HepG2 (cell line): ENCODE data around the gene DQX1. TPM values are rescaled to one million over a fixed set of nuclear protein-coding genes. Genes with fewer than 3 reads are reported as not detected.

Source experiments
- CENPBD1 ChIP-seq: sonication (generic); formaldehyde crosslinking; IDR thresholded peaks from 2 replicates; pipeline ENCODE4 v1.8.0; 2022; ENCODE audit warnings: missing genetic modification reagents, low read depth, mild to moderate bottlenecking, borderline replicate concordance
- DNMT1 ChIP-seq: sonication (generic); formaldehyde crosslinking; IDR thresholded peaks from 2 replicates; pipeline ENCODE4 v1.5.1; 2020; ENCODE audit warnings: mild to moderate bottlenecking, missing genetic modification reagents
- FOXC1 ChIP-seq: sonication (generic); formaldehyde crosslinking; IDR thresholded peaks from 2 replicates; pipeline ENCODE4 v1.8.0; 2022; ENCODE audit warnings: mild to moderate bottlenecking, missing genetic modification reagents, borderline replicate concordance
- GABPB1 ChIP-seq: IDR thresholded peaks from 2 replicates; pipeline ENCODE4 v1.6.1; 2016; ENCODE audit warnings: mild to moderate bottlenecking, missing genetic modification reagents, moderate library complexity, missing compliant biosample characterization
- GZF1 ChIP-seq: sonication (generic); formaldehyde crosslinking; IDR thresholded peaks from 2 replicates; pipeline ENCODE4 v1.5.1; 2020; ENCODE audit warnings: mild to moderate bottlenecking, missing genetic modification reagents
- HHEX ChIP-seq: IDR thresholded peaks from 2 replicates; pipeline ENCODE4 v1.6.1; 2016; ENCODE audit warnings: control low read depth
- KLF9 ChIP-seq: IDR thresholded peaks from 2 replicates; pipeline ENCODE4 v1.6.1; 2016; ENCODE audit warnings: low read depth
- NFIB ChIP-seq: sonication (generic); formaldehyde crosslinking; IDR thresholded peaks from 2 replicates; pipeline ENCODE4 v1.9.0; 2021; ENCODE audit warnings: missing genetic modification reagents, mild to moderate bottlenecking, borderline replicate concordance
- NFRKB ChIP-seq: fragments of 450-650 bp; IDR thresholded peaks from 2 replicates; pipeline ENCODE4 v1.6.1; 2017
- NKX3-1 ChIP-seq: sonication (generic); formaldehyde crosslinking; IDR thresholded peaks from 2 replicates; pipeline ENCODE4 v1.5.0; 2020; ENCODE audit warnings: missing genetic modification reagents
- SALL1 ChIP-seq: sonication (generic); formaldehyde crosslinking; IDR thresholded peaks from 2 replicates; pipeline ENCODE4 v1.8.0; 2022; ENCODE audit warnings: mild to moderate bottlenecking, missing genetic modification reagents
- WIZ ChIP-seq: sonication (generic); formaldehyde crosslinking; IDR thresholded peaks from 2 replicates; pipeline ENCODE4 v1.5.1; 2020; ENCODE audit warnings: mild to moderate bottlenecking, missing genetic modification reagents
- ZMAT3 ChIP-seq: sonication (generic); formaldehyde crosslinking; conservative IDR thresholded peaks from 2 replicates; pipeline ENCODE4 v1.7.0; 2021; ENCODE audit warnings: missing genetic modification reagents
- ZNF724P ChIP-seq: sonication (generic); formaldehyde crosslinking; IDR thresholded peaks from 2 replicates; pipeline ENCODE4 v1.8.0; 2022; ENCODE audit warnings: missing genetic modification reagents, borderline replicate concordance
- ZNF816 ChIP-seq: sonication (generic); formaldehyde crosslinking; IDR thresholded peaks from 2 replicates; pipeline ENCODE4 v1.8.0; 2022; ENCODE audit warnings: missing genetic modification reagents, mild to moderate bottlenecking, borderline replicate concordance
- polyA plus RNA-seq, 8 experiments: library from polyadenylated mRNA; depleted of rRNA in 3 of 8; stranded (reverse) in 7 of 8; unstranded in 1 of 8; fragments of >200 nt; fragmentation: Illumina TruSeq in 4 of 8; extraction: Trizol in 4 of 8; gene quantifications; 2 replicates each; pipeline versions ENCODE4 v1.2.1 to v1.2.3, GENCODE V29; 2011 to 2016; ENCODE audit warnings: low read depth in 4 of 8, missing spikeins in 1 of 8, mixed read lengths in 1 of 8; ENCODE audit not compliant: insufficient read depth in 1 of 8
- total RNA-seq, 5 experiments: library from RNA; depleted of rRNA; stranded (reverse); fragments of >200 nt; fragmentation: Illumina TruSeq; extraction: Trizol; gene quantifications; 2 replicates each; pipeline ENCODE4 v1.2.3, GENCODE V29; 2016; ENCODE audit warnings: low read depth in 1 of 5
- TF ChIP-seq, protein P1 (sequence below): sonication (generic); formaldehyde crosslinking; IDR thresholded peaks from 2 replicates; pipeline ENCODE4 v1.4.0; 2020; ENCODE audit warnings: missing genetic modification reagents
- TF ChIP-seq, protein P2 (sequence below): IDR thresholded peaks from 2 replicates; pipeline ENCODE4 v1.6.1; 2012; ENCODE audit warnings: inconsistent platforms
- TF ChIP-seq, protein P3 (sequence below): sonication (generic); formaldehyde crosslinking; IDR thresholded peaks from 2 replicates; pipeline ENCODE4 v1.4.0; 2020; ENCODE audit warnings: missing genetic modification reagents, borderline replicate concordance

Gene DQX1
- total and polyA plus RNA-seq, 2 of the 13 experiments (the other 11 are each of a cell fraction or from before 2014, with no cell fraction given), result 27.6 to 89.8 TPM

DNA sequence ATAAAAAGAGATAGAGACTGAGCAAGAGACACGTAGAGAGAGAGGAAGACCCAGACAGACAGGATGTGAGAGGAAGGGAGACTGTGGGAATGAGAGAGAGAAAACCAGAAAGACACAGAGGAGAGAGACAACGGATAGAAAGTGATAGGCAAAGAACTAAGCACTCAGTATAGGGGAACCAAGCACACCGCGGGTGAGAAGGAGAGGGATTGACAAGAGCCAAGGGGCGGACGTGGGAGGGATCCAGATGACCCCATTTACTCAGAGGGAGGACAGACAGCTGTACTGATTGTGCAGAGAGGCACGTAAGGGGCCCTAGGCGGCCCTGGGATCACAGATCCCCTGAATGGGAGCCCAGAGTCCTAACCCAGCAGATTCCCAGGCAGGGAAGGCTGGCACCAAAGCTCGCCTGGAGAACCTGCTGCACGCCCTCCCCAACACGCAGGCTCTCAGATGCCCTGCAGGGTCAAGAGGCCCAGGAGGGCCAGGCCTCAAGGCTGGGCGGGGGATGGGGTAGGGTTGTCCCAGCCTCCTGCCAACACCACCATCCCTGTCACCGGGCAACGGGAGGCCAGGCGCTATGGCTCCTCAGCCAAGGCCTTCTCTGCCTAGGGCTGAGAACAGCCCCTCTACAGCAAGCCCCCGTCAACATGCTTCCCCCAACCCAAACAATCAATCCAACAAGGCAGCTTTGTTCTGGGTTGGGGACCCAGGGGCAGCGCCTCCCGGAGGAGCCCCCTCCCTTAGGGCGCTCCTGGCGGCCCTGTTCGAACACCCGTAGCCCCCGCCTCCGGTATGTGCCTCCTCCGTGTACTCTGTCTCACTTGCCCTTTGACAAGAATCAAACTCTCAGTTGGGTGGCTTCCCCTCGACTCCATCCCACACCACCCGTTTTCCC, 27.1 kb upstream of the DQX1 start (continued):
- TF ChIP-seq ZNF816 (no peak), HHEX (CRISPR knock-in tag) (no peak), FOXC1 (no peak), NKX3-1 (no peak), NFIB (no peak), WIZ (CRISPR knock-in tag) (no peak), KLF9 (CRISPR knock-in tag) (no peak), GZF1 (CRISPR knock-in tag) (no peak), DNMT1 (CRISPR knock-in tag) (no peak), NFRKB (no peak), ZMAT3 (CRISPR knock-in tag) (no peak), ZNF724P (no peak), SALL1 (CRISPR knock-in tag) (no peak), GABPB1 (CRISPR knock-in tag) (peak; percentile 39; the same call in 1 of the 2 replicates), CENPBD1 (no peak)
- TF ChIP-seq, protein P1, sequence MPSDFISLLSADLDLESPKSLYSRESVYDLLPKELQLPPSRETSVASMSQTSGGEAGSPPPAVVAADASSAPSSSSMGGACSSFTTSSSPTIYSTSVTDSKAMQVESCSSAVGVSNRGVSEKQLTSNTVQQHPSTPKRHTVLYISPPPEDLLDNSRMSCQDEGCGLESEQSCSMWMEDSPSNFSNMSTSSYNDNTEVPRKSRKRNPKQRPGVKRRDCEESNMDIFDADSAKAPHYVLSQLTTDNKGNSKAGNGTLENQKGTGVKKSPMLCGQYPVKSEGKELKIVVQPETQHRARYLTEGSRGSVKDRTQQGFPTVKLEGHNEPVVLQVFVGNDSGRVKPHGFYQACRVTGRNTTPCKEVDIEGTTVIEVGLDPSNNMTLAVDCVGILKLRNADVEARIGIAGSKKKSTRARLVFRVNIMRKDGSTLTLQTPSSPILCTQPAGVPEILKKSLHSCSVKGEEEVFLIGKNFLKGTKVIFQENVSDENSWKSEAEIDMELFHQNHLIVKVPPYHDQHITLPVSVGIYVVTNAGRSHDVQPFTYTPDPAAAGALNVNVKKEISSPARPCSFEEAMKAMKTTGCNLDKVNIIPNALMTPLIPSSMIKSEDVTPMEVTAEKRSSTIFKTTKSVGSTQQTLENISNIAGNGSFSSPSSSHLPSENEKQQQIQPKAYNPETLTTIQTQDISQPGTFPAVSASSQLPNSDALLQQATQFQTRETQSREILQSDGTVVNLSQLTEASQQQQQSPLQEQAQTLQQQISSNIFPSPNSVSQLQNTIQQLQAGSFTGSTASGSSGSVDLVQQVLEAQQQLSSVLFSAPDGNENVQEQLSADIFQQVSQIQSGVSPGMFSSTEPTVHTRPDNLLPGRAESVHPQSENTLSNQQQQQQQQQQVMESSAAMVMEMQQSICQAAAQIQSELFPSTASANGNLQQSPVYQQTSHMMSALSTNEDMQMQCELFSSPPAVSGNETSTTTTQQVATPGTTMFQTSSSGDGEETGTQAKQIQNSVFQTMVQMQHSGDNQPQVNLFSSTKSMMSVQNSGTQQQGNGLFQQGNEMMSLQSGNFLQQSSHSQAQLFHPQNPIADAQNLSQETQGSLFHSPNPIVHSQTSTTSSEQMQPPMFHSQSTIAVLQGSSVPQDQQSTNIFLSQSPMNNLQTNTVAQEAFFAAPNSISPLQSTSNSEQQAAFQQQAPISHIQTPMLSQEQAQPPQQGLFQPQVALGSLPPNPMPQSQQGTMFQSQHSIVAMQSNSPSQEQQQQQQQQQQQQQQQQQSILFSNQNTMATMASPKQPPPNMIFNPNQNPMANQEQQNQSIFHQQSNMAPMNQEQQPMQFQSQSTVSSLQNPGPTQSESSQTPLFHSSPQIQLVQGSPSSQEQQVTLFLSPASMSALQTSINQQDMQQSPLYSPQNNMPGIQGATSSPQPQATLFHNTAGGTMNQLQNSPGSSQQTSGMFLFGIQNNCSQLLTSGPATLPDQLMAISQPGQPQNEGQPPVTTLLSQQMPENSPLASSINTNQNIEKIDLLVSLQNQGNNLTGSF (CRISPR knock-in tag), result no peak
- TF ChIP-seq, protein P2, sequence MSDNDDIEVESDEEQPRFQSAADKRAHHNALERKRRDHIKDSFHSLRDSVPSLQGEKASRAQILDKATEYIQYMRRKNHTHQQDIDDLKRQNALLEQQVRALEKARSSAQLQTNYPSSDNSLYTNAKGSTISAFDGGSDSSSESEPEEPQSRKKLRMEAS, result no peak
- TF ChIP-seq, protein P3, sequence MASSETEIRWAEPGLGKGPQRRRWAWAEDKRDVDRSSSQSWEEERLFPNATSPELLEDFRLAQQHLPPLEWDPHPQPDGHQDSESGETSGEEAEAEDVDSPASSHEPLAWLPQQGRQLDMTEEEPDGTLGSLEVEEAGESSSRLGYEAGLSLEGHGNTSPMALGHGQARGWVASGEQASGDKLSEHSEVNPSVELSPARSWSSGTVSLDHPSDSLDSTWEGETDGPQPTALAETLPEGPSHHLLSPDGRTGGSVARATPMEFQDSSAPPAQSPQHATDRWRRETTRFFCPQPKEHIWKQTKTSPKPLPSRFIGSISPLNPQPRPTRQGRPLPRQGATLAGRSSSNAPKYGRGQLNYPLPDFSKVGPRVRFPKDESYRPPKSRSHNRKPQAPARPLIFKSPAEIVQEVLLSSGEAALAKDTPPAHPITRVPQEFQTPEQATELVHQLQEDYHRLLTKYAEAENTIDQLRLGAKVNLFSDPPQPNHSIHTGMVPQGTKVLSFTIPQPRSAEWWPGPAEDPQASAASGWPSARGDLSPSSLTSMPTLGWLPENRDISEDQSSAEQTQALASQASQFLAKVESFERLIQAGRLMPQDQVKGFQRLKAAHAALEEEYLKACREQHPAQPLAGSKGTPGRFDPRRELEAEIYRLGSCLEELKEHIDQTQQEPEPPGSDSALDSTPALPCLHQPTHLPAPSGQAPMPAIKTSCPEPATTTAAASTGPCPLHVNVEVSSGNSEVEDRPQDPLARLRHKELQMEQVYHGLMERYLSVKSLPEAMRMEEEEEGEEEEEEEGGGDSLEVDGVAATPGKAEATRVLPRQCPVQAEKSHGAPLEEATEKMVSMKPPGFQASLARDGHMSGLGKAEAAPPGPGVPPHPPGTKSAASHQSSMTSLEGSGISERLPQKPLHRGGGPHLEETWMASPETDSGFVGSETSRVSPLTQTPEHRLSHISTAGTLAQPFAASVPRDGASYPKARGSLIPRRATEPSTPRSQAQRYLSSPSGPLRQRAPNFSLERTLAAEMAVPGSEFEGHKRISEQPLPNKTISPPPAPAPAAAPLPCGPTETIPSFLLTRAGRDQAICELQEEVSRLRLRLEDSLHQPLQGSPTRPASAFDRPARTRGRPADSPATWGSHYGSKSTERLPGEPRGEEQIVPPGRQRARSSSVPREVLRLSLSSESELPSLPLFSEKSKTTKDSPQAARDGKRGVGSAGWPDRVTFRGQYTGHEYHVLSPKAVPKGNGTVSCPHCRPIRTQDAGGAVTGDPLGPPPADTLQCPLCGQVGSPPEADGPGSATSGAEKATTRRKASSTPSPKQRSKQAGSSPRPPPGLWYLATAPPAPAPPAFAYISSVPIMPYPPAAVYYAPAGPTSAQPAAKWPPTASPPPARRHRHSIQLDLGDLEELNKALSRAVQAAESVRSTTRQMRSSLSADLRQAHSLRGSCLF (CRISPR knock-in tag), result no peak
